Endodermal cell (in vitro differentiated cells): Measurements from ENCODE around the gene ATXN10. TPM values are rescaled to one million over a fixed set of nuclear protein-coding genes. Genes with fewer than 3 reads are reported as not detected.

Source experiments
- DNase-seq: peaks from one replicate; pipeline ENCODE4 v3.0.0-alpha.2; 2017
- H3K27ac ChIP-seq: 2 replicates; pipeline ENCODE4 v1.5.1; 2013; ENCODE audit warnings: mild to moderate bottlenecking, low read depth, low read length, moderate library complexity
- H3K27me3 ChIP-seq: 2 replicates; pipeline ENCODE4 v1.6.1; 2013; ENCODE audit warnings: mild to moderate bottlenecking, low read length, moderate library complexity; ENCODE audit not compliant: insufficient read depth, control insufficient read depth, poor library complexity, severe bottlenecking
- H3K36me3 ChIP-seq: 2 replicates; pipeline ENCODE4 v1.7.0; 2013; ENCODE audit warnings: mild to moderate bottlenecking, low read length, moderate library complexity; ENCODE audit not compliant: control insufficient read depth, insufficient read depth
- H3K4me1 ChIP-seq: one replicate; pipeline ENCODE4 v1.7.0; 2013; ENCODE audit warnings: low read length; ENCODE audit not compliant: control insufficient read depth, insufficient read depth
- H3K4me3 ChIP-seq: 2 replicates; pipeline ENCODE4 v1.5.1; 2013; ENCODE audit warnings: mild to moderate bottlenecking, low read length, moderate library complexity
- H3K9ac ChIP-seq: 2 replicates; pipeline ENCODE4 v1.6.1; 2013; ENCODE audit warnings: mild to moderate bottlenecking, low read length, moderate library complexity; ENCODE audit not compliant: poor library complexity, severe bottlenecking; ENCODE audit errors: extremely low read depth
- H3K9me3 ChIP-seq: 2 replicates; pipeline ENCODE4 v1.6.1; 2013; ENCODE audit warnings: mild to moderate bottlenecking, low read length, moderate library complexity; ENCODE audit not compliant: control insufficient read depth
- H3K27ac Mint-ChIP-seq: 2 replicates; pipeline ENCODE4 v1.8.0; 2020; ENCODE audit warnings: mixed read lengths
- H3K27me3 Mint-ChIP-seq: 2 replicates; pipeline ENCODE4 v1.8.0; 2021; ENCODE audit warnings: mild to moderate bottlenecking, mixed read lengths; ENCODE audit not compliant: insufficient read depth
- H3K36me3 Mint-ChIP-seq: 2 replicates; pipeline ENCODE4 v1.8.0; 2020; ENCODE audit warnings: low read depth, mixed read lengths
- H3K4me1 Mint-ChIP-seq: 2 replicates; pipeline ENCODE4 v1.8.0; 2020; ENCODE audit warnings: mixed read lengths
- H3K4me3 Mint-ChIP-seq: 2 replicates; pipeline ENCODE4 v1.8.0; 2020; ENCODE audit warnings: mild to moderate bottlenecking, moderate library complexity, mixed read lengths
- H3K9me3 Mint-ChIP-seq: 2 replicates; pipeline ENCODE4 v1.8.0; 2020; ENCODE audit warnings: mild to moderate bottlenecking, mixed read lengths
- CTCF ChIP-seq: fragments of 200-600 bp; sonication (generic); conservative IDR thresholded peaks from 2 replicates; pipeline ENCODE4 v1.5.0; 2021; ENCODE audit warnings: antibody characterized with exemption, mild to moderate bottlenecking
- WGBS, 2 experiments: methylation state at CpG; one replicate each; pipeline versions ENCODE4 v1.1.5 to v1.1.7; 2013; ENCODE audit warnings: missing lambda C conversion rate in 2 of 2, mixed read lengths in 1 of 2; ENCODE audit not compliant: insufficient coverage in 1 of 2, insufficient read length in 1 of 2; 5-methylcytosine and 5-hydroxymethylcytosine counted together
- total RNA-seq, 2 donors: library from RNA; stranded (reverse); fragmentation: NEBNext Ultra II Directional in 1 of 2; extraction: Animal tissue kit (Norgen Biotek cat#: 25700) in 1 of 2; gene quantifications; 2 replicates in 1 of 2; 3 replicates in 1 of 2; pipeline ENCODE4 v1.2.1, GENCODE V29; 2021

Gene ATXN10
- total RNA-seq, 2 donors from 2014 or later = 223 to 266 TPM

DNA sequence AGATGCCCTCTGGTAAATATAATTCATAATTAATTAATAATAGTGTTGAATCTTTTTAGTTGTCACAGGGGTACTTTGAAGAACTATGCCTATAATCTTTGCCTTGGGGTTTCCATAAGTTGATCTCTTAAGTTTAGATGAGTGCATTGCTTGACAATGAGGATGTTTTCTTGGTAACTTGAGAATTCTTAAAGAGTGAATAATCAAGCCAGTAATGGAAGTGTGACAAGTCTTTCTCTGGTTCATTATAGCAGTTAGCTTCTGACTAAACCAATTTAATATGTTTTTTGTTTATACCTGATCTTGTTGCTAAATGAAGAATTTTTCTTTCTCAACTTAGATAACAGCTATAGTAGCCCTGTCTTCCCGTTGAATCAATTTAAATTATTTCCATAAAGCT lies 46.2 kb downstream of the ATXN10 start:
- Mint-ChIP-seq H3K36me3 (peaks cover 43% of the 10 kb centered on the region), H3K27me3 (no peaks in the 10 kb centered on the region), H3K4me3 (no peak overlapping the region), H3K9me3 (no peaks in the 10 kb centered on the region), H3K4me1 (peaks cover 15% of the 10 kb centered on the region), H3K27ac (no peak overlapping the region)
- Histone ChIP-seq H3K27ac (no peak overlapping the region), H3K4me1 (no peaks in the 10 kb centered on the region), H3K9me3 (no peaks in the 10 kb centered on the region), H3K36me3 (peaks cover 75% of the 10 kb centered on the region), H3K27me3 (no peaks in the 10 kb centered on the region), H3K9ac (no peak overlapping the region), H3K4me3 (no peak overlapping the region)
- TF ChIP-seq CTCF = no peak
- DNase-seq = no peak
- 83% methylated on average over 1 of the region's 1 CpG; no CpG with 5 or more reads in 1 of the 2 experiments for WGBS, 2 experiments

- Histone ChIP-seq H3K4me1 (no peaks in the 10 kb centered on the region), H3K9ac (no peak overlapping the region), H3K9me3 (no peaks in the 10 kb centered on the region), H3K27me3 (no peaks in the 10 kb centered on the region), H3K36me3 (peaks cover 75% of the 10 kb centered on the region), H3K4me3 (no peak overlapping the region), H3K27ac (no peak overlapping the region)
- no peaks in the 10 kb centered on the region for H3K27me3 Mint-ChIP-seq
- H3K36me3 Mint-ChIP-seq = peaks cover 45% of the 10 kb centered on the region
- 92 to 95% methylated on average over 3 to 4 of the region's 4 CpGs for WGBS, 2 experiments
- TF ChIP-seq CTCF = no peak
- DNase-seq = no peak
- H3K27ac Mint-ChIP-seq = no peak overlapping the region
- H3K4me3 Mint-ChIP-seq = no peak overlapping the region
- no peaks in the 10 kb centered on the region for H3K9me3 Mint-ChIP-seq
- H3K4me1 Mint-ChIP-seq = peaks cover 15% of the 10 kb centered on the region
Measured at GRCh38 chr22:45718391-45718790, 46.8 kb downstream of the ATXN10 start.

- Mint-ChIP-seq H3K27ac (no peak overlapping the region), H3K9me3 (no peaks in the 10 kb centered on the region), H3K4me3 (no peak overlapping the region), H3K36me3 (peaks cover 34% of the 10 kb centered on the region), H3K27me3 (no peaks in the 10 kb centered on the region), H3K4me1 (peaks cover 15% of the 10 kb centered on the region)
- H3K4me3 ChIP-seq = no peak overlapping the region
- no peaks in the 10 kb centered on the region for H3K9me3 ChIP-seq
- WGBS, 2 experiments = 95 to 98% methylated on average over 5 of the region's 5 CpGs
- TF ChIP-seq CTCF = no peak
- DNase-seq = no peak
- no peaks in the 10 kb centered on the region for H3K4me1 ChIP-seq
- peaks cover 67% of the 10 kb centered on the region for H3K36me3 ChIP-seq
- no peak overlapping the region for H3K9ac ChIP-seq
- no peaks in the 10 kb centered on the region for H3K27me3 ChIP-seq
- H3K27ac ChIP-seq = no peak overlapping the region
Measured at GRCh38 chr22:45720839-45721378, 49.3 kb downstream of the ATXN10 start.
